Ureter (tissue), 1 donor: Measurements from ENCODE around the gene ATP2B2. TPM values are rescaled to one million over a fixed set of nuclear protein-coding genes. Genes with fewer than 3 reads are reported as not detected.
A peak's percentile ranks its signal among the peaks of the same experiment; 100 is the strongest.
"Not testable (repeated sequence)": the region's sequence is repeated elsewhere in the genome, so short reads cannot be mapped to it uniquely, and the experiment has no call there.

Experiments used
- DNase-seq: peaks from one replicate; pipeline ENCODE4 v3.0.0-alpha.2; 2020; ENCODE audit warnings: low spot score
- total RNA-seq: library from RNA; stranded (reverse); gene quantifications from one replicate; pipeline ENCODE4 v1.2.4, GENCODE V29; 2023
- donor health status: DM: yes; HTN: yes; CAD: no.

The ATP2B2 gene
- total RNA-seq, result not detected

- no peak for DNase-seq
Observed at GRCh38 chr3:10505050-10505790, at the start of gene ATP2B2. Gene ATP2B2, minus strand, starts transcription at chr3:10505586. Its CDS starts 56,043 bp downstream, at chr3:10449543.

DNA sequence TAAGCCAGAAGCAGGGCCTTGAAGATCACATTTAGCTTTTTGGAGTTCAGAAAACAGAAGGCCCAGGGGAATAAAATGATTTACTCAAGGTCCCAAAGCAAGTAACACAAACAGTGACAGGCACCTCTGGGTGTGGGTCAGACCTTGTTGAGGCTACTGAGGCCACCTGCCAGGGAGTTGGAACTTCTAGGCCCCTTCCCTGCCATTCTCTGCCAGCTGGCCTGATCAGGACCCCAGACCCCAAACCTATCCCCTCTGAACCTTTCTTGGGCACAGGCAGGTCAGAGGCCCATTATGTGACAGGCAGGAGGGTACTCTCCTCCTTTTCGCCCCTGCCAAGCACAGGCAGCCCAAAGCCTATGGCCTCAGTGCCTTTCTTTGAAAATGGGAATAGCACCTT, 49.4 kb upstream of the ATP2B2 start:
- no peak for DNase-seq

DNA sequence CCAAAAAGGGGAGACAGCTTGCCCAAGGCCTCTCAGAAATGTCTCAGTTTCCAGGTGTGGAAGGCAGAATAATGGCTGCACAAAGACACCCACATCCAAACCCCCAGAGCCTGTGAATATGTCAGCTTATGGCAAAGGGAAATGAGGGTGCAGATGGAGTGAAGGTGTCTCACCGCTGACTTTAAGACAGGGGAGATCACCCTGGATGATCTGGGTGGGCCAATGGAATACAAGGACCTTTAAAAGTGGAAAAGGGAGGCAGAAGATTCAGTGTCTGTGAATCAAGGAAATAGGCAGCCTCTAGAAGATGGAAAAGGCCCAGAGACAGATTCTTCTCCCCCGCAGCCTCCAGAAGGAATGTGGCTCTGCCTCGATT, 48.8 kb upstream of the ATP2B2 start:
- peak; percentile 14 for DNase-seq

- DNase-seq, result peak; percentile 14
Observed at GRCh38 chr3:10553591-10554235, 48.3 kb upstream of the ATP2B2 start.

- DNase-seq, result peak; percentile 9
Observed at GRCh38 chr3:10552631-10552943, 47.2 kb upstream of the ATP2B2 start.

DNA sequence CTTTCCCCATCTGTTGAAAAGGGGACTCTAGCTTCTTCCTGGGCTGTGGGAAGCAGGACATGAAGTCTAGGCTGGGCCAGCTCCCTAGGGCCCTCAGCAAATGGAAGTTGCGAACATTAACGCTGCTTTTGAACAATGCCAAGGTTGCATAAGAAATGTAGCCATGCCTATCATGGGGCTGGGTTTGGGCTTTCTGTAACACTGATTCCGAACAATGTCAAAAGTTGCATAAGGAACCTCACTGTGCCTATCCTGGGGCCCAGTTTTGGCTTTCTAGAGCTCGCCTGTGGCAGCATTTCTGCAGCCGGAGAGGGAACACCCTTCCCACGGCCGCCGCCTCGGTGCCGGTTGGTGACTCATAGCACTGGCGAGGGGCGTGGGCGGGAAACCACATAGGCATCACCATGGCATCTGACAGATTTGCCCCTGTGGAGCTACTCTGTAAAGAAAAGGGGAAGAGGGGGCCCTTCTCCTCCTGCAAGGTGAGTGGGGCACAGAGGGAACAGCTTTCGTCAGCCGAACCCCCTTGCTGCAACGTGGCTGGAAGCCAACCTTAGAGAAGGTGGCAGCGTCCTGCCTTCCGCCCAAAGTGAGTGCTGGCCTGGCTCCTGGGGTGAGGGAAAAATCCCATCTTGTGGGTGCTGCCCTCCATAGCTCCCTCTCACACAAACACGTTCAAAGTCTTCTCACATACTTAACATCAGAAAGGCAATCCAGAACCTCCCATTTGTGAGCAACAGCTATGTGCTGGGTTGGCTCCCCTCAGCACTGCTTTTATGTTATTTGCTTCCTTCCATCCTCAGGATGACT, 46.6 kb upstream of the ATP2B2 start:
- peak; percentile 44 for DNase-seq

GRCh38 chr3:10551139-10551538, 45.8 kb upstream of the ATP2B2 start:
- DNase-seq, result peak; percentile 26

DNA sequence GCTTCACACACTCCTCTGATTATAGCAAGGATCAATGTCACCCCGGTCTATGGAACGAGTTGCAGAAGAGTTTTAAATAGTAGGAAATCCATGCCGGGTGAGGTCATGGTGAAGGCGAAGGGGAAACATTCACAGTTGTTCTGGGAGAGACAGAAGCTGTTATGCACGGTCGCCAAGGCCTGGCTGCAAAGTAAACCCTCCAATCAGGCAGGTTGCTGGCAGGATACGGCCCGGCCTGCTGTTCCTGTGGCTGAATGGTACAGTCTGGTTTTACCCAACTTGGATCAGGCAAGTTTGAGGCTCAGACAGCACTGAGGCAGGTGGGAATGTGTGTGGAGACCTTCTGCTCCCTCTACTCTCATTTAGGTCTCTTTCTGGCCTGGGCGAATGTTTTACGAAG, 45.3 kb upstream of the ATP2B2 start:
- DNase-seq, result peak; percentile 7

- DNase-seq, result peak; percentile 12
Observed at GRCh38 chr3:10549617-10550230, 44.3 kb upstream of the ATP2B2 start.

GRCh38 chr3:10548992-10549391, 43.6 kb upstream of the ATP2B2 start:
- DNase-seq, result peak; percentile 10

- peak; percentile 34 for DNase-seq
Observed at GRCh38 chr3:10547841-10548783, 42.7 kb upstream of the ATP2B2 start.

- DNase-seq, result peak; percentile 28
Observed at GRCh38 chr3:10547413-10547812, 42.0 kb upstream of the ATP2B2 start.

GRCh38 chr3:10546820-10547263, 41.5 kb upstream of the ATP2B2 start:
- peak; percentile 25 for DNase-seq

GRCh38 chr3:10546181-10546624, 40.8 kb upstream of the ATP2B2 start:
- peak; percentile 9 for DNase-seq

GRCh38 chr3:10542518-10542917, 37.1 kb upstream of the ATP2B2 start:
- no peak for DNase-seq

DNA sequence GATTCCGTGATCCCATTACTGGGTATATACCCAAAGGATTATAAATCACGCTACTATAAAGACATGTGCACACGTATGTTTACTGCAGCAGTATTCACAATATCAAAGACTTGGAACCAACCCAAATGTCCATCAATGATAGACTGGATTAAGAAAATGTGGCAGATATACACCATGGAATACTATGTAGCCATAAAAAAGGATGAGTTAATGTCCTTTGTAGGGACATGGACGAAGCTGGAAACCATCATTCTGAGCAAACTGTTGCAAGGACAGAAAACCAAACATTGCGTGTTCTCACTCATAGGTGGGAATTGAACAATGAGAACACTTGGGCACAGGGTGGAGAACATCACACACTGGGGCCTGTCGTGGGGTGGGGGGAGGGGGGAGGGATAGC, 35.0 kb upstream of the ATP2B2 start:
- DNase-seq, result not testable (repeated sequence)

GRCh38 chr3:10534066-10534465, 28.7 kb upstream of the ATP2B2 start:
- DNase-seq, result peak; percentile 24

- DNase-seq, result peak; percentile 9
Observed at GRCh38 chr3:10533737-10534023, 28.3 kb upstream of the ATP2B2 start.

- peak; percentile 12 for DNase-seq
Observed at GRCh38 chr3:10532939-10533736, 27.8 kb upstream of the ATP2B2 start.

DNA sequence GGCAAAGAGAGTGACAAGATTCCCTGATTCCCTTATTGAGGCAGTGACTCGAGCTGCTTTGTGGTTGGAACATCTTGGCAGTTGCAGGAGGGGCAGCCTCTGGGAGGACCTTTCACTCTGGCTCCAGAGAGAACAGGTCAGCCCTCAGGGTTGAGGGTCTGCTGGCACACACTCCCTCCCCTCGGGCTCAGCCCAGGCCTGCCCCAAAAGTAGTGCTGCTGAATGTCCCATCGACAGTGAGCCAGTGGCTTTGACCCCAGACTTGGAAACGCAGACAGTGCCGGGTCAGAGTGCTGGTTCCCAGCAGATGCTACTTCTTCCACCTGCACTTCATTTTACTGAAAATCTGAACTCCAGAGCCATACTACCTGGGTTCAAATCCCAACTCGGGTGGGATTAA, 25.6 kb upstream of the ATP2B2 start:
- peak; percentile 18 for DNase-seq
